NCI-H1694 treated with DMSO at 0.1 percent for 48 hours (cell line): ENCODE results near the gene CEACAM18.
"Not testable (repeated sequence)": the region's sequence is repeated elsewhere in the genome, so short reads cannot be mapped to it uniquely, and the experiment has no call there.

Source experiments
- DNase-seq: peaks from one replicate; lab custom pipeline; 2025; lab: John Stamatoyannopoulos, UW

The CEACAM18 gene

DNA sequence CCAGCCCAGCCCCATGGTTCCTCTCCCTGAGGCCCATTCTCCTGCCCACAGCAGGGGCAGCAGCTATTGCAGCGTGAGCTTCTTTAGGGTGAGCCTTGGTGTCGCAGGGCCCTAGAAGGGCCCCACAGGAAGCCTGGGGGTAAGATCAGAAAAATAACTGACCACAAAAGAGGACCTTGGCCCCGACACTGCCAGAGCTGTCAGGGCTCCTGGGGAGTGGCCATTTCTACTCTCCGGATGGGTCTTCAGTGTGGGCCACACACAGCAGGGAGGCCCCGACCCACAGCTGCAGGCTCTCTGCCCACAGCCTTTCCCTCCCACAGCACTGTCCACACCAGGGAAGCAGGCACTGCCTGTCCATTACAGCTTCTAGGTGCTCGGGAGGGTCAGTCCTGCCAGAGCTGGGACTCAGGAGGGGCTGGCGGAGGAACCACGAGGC lies 16.6 kb upstream of the CEACAM18 start:
- no peak for DNase-seq

DNA sequence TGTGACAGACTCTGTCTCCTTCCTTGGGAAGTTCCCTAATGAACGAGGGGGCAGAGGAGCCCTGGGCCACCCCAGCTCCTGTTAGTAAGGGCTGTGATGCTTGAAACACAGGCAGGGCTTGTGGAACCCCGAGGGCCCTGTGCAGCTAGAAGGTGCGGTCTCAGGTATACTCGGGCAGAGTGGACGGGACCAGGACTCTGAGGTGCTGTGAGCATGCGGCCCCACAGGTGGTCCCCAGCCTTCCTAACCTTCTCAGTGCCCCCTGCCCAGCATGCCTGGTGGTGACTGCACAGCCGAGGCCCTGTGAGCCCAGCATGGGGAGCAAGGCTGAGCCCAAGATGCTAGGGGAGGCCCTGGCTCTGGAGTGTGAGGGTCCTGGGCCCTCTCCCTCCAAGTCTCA lies 16.1 kb upstream of the CEACAM18 start:
- no peak for DNase-seq

DNA sequence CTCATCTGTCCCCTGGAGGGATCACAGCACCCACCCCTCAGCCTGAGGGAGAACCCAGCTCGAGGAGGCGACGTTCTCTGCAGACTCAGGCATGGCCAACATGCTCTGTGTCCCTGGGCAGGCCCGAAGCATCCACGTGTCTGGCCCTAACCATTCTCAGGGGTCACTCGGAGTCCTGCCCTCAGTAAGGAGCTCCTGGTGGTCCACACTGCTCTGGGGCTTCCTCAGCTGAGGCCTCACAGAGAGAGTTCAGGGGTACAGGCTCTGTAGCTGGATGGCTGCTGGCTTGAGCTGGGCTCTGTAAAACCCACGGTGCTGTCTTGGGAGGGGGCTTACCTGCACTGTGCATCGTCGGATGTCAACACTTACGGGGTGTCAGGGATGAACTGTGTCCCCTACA lies 15.7 kb upstream of the CEACAM18 start:
- DNase-seq = no peak

DNA sequence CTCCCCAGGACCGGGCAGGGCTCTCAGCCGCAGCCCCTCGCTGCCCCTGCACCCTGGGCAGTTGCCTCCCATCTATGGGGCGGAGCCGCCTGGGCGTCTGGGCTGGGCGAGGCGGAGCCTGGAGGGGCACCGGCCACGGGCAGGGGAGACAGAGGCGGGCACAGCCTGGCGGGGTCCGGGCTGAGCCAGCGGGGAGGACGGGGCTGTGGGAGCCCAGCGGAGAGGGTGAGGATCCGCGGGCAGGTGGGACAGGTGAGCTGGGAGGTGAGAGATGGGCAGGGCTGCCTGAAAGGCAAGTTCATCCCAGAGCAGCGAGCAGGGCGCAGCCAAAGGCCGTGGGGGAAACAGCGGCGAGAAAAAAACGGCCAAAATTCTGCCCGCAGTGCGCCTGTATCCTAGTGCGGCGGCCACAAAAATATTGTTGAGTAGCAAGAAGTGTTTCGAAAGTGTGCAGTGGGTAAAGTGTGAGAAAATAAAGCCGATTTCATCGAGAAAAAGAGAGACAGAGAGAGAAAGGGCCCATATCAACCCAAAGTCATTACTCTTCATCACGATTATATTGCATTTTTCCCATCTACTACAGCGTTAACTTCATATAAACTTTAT lies 14.3 kb upstream of the CEACAM18 start:
- DNase-seq = not testable (repeated sequence)

DNA sequence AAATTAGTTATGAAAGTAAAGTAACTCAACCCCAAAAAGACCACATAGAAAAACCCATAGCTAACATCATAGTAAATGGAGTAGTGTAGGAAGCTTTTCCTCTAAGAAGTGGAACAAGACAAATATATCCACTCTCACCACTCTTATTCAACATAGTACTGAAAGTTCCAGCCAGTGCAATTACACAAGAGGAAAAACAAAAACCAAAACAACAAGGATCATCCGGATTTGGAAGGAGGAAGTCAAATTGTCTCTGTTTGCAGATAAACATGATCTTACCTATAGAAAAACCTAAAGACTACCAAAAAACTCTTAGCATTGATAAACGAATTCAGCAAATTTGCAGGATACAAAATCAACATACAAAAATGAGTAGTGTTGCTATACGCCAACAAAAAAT lies 11.6 kb upstream of the CEACAM18 start:
- no peak for DNase-seq

DNA sequence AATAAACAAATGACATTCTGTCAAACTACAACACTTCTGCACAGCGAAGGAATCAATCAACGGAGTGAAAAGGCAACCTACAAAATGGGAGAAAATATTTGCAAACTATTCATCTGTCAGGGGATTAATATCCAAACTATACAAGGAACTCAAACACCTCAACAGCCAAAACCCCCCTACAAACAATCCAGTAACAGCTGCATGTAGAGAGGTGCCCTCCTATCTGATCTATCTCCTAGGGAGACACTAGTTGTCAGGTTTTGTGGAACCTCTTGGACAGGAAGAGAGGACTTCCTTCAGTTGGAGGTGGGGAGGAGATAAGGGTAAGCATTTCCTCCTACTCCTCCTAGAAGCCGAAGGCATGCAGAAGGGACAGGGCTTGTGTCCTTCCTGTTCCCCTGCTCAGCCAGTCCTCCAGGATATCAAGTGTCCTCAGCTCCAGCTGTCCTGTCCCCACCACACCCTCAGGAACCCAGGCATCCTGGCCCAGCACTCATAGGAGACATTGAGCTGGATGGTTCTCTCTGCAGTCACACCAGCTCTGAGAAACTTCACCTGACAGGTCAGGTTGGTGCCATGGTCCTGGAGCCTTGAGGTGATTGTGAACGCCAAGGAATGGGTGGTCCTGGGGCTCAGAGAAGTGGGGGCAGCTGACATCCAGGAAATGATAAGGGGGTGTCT lies 10.3 kb upstream of the CEACAM18 start:
- no peak for DNase-seq

DNA sequence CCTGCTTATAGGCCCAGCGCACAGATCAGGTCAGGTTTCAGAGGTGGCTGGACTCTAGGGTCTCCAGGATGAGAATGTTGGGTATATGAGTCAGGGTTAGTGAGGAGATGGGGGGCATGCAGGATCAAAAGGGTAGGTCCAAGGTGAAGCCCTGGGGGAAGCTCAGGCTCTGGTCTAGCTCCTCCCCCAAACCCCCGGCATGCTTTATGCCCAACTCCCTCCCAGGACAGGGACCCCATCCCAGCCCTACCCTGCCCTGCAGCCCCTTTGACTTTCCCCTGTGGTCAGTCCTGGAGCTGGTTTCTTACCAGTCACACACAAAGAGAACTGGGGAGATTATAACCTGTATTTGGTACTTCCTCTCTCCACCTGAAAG lies 9.8 kb upstream of the CEACAM18 start:
- DNase-seq = no peak

DNA sequence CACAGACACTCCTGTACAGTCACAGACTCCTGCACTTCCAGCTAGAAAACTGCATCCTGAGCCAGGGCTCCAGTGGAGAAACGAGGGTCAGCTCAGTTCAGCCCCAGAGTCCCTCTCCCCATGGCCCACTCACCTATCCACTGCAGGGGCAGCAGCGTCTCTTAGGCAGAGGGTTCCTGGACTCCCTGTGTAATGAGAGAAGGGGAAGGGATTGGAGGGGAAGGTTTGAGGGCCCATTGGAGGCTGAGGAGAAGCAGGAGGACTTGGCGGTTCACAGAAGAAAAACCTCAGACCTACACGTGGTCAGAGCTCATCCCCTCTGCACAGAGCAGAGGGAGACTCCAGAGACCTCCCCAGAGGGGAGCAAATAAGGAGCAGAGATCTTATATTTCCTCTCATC lies 9.2 kb upstream of the CEACAM18 start:
- DNase-seq = no peak

DNA sequence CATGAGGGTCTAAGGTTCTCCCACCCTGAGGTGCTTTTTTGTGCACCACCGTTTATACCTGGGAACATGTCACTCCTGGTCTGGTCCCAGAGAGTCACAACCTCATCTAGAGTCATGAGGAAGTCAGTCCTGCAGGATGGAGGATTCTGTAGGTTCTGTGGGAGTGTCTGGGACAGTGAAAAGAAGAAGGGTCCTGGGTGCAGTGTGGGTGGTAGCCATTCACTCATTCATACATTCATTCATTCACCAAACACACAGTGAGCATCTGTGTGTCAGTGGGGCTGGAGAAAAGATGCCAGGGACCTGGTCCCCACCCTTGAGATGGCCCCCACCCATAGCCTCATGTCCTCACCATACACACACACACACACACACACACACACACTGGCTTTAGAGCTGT lies 8.7 kb upstream of the CEACAM18 start:
- DNase-seq = no peak

DNA sequence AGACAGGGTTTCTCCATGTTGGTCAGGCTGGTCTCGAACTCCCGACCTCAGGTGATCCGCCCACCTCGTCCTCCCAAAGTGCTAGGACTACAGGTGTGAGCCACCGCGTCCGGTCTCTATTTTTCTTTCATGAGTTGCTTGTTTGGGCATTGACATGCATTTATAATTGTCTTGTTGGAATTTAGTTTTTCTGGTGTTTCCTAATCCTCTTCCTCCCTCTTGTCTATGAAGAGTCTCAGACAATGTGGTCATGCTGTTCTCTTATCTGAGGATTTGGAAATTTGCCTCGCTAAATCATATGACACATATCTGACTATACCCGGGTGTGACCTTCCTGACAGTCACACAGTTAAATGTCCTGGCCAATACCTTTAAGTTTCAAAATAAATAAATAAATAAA lies 7.4 kb upstream of the CEACAM18 start:
- DNase-seq = no peak

DNA sequence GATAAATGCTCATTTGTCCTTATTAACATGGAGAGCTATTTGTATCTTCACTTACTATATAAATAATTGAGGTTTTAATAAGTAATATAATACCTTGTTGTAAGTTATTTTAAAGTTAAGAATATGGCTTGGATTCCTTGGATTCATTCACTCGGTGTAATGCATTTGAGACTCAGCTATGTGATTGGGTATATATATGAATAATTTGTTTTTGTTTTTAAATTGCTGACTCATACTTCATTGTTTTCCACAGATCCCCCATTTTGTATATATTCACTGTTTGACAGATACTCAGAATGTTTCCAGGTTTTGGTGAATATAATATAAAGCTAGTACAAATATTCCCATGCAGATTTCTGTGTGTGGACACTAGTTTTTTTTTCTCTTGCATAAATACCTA lies 6.8 kb upstream of the CEACAM18 start:
- no peak for DNase-seq

DNA sequence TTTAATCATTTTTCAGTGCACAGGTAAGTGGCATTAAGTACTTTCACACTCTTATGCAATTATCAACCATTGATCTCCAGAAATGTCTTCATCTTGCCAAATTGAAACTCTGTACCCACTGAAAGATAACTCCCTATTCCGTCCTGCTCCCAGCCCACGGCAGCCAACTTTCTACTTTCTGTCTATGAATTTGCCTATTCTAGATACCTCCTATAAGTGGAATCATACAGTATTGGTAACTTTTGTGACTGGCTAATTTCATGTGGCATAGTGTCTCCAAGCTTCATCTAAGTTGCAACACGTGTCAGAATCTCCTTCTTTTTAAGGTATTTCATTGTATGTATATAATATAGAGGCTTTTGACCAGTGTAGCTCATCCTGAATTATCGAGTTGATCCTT lies 5.7 kb upstream of the CEACAM18 start:
- DNase-seq = no peak

DNA sequence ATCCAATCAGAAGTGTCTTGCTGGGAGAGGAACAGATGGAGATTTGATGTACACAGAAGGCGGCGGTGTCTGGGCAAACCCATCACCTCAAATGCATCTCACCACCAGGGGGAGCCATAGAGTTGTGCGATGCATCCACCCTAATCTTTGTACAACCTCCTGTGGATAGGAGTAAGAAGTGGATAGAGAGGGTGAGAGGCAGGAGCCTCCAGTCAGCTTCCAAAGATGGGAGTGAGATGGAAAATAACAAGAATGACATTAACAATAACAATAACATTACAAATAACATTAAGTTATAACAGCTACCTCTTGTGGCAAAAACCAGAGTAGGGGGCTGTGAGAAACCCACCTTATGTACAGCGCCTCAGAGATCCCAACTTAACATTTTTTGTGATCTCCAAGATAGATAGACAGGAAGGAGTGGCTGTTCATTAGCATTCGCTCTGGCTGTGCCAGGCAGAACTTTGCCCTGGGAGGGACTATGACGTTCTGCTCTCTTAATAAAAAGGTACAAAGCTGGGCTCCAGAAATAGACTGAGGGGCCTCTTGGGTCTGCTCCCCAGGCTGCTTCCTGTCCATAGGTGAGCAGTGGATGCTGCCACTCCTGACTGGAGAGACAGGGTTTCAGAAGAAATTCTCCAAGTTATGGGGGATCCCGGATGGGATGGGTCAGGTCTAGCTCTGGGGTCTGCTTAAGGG lies 5.2 kb upstream of the CEACAM18 start:
- peak; percentile 18 for DNase-seq

DNA sequence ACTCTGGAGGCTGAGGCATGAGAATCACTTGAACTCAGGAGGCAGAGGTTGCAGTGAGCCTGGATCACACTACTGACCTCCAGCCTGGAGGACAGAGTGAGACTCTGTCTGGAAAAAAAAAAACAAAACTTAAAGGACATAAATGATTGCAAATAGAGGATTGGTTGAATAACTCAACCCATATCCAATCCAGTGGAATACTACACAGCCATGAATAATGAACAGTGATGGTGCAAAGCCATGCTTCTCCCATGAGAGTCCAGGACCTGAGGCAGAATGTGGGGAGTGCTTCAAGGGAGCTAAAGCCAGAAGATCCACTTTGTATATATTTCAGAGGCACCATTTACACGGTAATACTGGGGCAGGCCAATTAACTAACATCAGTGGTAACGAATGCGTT lies 2.2 kb upstream of the CEACAM18 start:
- DNase-seq = no peak

DNA sequence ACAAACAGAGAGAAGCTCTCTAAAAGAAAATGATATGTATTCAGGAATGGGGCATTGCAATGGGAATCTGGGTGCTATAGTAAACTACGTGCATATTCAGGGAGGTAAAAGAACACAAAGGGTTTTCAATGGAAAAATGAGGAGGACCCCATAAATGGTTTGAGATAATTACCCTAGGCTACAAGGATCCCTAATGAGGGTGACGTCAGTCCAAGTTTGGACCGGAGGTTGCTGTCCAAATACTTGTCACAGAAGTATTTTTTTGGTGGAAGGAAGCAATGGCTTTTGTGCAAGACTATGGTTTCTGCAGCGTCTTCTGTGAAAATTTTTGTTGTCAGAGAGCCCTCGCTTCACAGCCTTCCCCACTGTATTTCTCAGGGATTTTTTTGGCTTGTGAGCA lies 995 bp upstream of the CEACAM18 start:
- DNase-seq = no peak

DNA sequence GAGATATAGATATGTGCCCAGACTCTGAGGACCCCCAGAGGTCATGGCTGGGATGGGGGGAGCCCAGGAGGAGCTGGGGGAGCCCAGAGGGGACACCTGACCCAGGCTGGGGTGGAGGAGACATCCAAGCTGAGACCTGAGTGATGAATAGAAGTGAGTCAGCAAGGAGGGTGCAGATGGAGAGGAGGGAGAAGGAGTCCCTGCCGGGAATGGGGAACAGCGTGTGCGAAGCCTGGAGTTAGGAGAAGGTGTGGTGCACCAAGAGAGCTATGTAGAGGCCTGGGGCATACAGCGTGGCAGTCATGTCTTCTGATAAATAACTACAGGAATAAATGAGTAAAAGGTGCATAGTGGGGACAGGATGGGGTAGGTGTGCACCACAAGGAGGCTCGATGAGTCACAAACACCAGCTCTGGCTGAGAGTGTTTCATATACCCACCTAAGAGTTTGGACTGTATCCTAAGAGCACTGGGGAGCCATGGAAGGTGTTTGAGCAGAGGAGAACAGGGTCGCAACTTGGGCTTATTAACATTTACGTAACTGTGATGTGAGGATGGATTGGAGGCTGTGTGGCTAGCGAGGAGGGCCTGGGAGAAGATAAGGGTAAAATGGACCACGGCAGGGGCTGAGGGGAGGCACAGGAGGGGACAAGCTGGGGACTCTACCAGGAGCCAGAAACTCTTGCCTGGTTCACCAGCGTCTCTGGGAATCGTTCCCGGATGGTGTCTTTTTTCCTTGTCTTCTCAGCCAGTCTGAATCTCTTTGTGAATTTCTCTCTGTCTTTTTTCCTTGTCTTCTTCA lies 1.4 kb downstream of the CEACAM18 start:
- no peak for DNase-seq

DNA sequence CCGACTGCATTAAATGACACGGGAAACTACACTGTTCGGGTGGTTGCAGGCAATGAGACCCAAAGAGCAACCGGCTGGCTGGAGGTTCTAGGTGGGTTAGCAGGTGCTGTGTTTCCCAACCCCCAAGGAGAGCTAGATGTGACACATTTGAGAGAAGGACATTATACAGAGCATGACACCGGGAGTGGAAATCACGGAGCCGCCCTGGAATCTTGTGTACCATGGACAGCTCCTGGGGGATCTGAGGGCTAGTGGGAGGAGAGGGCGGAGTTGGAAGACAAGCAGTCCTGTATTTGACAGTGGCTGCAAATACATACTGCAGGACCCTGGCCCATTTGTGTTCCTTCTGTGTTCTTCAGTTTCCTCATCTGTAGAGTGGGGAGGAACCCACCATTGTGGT lies 2.3 kb downstream of the CEACAM18 start:
- DNase-seq = no peak

DNA sequence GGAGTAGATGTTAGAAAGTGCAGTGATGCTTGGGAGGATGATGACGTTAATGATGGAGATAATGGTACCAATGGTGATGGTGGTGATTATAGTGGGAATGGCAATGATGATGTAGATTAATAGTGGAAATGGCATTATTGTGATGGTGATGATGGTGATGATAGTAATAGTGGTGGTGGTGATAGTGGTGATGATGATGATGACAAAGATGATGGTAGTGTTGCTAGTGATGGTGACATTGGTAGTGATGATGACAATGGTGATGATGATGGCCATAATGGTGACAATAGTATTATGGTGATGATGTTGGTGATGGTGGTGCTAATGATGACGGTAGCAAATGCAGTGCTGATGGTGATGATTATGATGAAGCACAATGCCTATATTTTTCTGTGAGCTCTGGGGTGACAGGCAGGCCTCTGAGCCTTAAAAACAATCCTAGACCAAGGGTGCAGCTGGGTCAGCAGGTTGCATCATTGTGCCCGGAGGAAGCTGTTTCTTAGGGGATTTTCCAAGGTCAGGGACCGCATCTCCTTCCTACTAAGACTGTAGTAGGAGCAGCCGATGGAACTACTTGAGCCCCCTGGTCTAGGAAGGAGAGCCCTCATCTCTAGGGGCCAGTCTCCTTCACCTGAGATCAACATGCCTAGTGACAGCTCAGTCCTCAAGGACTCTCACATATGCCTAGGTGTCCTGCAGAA lies 7.8 kb downstream of the CEACAM18 start:
- no peak for DNase-seq

DNA sequence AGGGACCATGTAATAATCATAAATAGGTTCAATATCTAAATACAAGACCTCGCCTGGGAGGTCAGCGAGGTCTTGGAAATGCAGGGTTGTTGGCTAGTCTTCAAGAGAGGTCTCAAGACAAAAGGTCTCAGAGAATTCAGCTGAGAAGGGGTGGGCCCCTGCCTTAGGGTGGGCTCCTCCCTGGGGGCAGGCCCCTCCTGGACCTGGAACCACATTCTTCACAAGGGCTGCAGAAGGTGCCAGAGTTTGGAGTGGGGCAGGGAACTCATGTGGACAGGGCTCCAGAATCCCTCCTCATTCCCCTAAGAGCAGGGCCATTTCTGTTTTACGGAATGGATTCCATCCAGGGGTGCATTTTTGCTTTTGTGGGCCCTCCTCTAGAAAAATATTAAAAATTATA lies 10.2 kb downstream of the CEACAM18 start:
- DNase-seq = no peak

DNA sequence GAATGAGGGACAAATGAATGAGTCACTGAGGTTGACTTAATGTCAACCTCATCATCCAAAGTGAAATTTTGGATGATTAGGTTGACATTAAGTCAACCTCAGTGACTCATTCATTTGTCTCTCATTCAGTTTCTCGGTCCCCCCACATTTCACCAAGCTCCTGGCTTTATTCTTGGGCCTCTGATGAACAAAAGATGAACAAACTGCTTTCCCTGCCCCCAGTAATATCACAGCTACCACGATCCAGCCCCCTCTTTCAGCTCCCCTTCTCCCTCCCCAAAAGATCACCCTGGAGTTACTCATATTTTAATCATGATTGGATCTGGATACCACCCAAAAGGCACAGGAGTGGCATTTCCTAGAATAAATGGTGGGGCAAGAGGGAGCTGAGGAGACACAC lies 10.8 kb downstream of the CEACAM18 start:
- no peak for DNase-seq

DNA sequence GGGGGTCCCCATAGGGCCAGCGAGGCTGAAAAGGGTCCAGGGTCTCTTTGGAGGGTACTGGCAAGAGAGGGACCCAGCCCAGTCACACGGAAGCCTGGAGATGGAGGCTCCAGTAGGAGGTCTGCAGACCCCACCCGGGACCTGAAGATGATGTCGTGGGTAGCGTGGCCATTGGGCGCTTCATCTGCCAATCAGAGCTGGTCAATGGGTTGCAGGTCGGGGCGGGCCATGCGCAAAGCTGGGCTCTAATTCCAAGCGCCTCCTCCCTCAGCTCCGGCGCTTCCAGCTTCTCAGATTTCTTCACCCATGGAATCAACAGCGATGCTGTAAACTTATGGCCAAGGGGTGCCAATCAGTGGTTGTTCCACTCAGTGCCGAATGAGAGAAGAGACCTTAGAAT lies 12.3 kb downstream of the CEACAM18 start:
- no peak for DNase-seq

DNA sequence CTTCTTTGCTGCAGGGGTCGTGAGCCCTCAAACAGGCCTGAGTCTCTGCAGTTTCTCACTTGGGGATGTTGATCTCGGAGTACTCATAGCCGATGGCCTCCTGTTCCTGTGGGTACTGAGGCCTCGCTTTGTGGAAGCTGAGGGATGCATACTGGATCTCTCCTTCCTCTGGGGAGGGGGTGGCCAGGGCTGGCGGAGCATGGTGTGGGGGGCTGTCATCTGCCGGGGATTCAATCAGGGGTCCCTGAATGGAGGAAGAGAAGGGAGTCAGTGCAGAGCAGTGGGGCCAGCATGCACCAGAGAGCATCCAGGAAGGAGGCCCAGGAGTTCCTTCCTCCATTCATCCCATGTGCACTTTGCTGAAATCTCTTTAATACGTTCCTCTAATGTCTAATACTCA lies 13.2 kb downstream of the CEACAM18 start:
- no peak for DNase-seq
